Measurements from ENCODE around the gene SPATA45.

Gene SPATA45

DNA sequence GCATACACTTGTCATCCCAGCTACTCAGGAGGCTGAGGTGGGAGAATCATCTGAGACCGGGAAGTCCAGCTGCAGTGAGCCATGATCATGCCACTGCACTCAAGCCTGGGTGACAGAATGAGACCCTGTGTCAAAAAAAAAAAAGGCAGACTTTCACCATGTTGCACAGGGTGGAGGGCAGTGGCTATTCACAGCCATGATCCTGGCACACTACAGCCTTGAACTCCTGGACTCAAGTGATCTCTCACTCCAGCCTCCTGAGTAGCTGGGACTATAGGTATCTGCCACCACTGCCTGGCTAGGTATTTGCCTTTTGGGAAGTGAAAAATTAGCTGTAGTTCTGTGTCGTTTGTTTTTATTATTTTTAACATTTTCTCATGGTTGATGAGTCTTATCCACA is 19.1 kb downstream of the SPATA45 start:
- DNase-seq (ENCODE audit: low read depth), result no peak
- H3K4me3 ChIP-seq (ENCODE audit: low read depth, low read length), result no peak overlapping the region
- TF ChIP-seq, protein P1, sequence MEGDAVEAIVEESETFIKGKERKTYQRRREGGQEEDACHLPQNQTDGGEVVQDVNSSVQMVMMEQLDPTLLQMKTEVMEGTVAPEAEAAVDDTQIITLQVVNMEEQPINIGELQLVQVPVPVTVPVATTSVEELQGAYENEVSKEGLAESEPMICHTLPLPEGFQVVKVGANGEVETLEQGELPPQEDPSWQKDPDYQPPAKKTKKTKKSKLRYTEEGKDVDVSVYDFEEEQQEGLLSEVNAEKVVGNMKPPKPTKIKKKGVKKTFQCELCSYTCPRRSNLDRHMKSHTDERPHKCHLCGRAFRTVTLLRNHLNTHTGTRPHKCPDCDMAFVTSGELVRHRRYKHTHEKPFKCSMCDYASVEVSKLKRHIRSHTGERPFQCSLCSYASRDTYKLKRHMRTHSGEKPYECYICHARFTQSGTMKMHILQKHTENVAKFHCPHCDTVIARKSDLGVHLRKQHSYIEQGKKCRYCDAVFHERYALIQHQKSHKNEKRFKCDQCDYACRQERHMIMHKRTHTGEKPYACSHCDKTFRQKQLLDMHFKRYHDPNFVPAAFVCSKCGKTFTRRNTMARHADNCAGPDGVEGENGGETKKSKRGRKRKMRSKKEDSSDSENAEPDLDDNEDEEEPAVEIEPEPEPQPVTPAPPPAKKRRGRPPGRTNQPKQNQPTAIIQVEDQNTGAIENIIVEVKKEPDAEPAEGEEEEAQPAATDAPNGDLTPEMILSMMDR (conservative IDR thresholded peaks at IDR 0.05; ENCODE audit: low read depth, low read length), result no peak

GRCh38 chr1:212827831-212828278 is 19.6 kb downstream of the SPATA45 start:
- no peak overlapping the region for H3K4me3 ChIP-seq (ENCODE audit: low read depth, low read length)
- TF ChIP-seq, protein P1 (conservative IDR thresholded peaks at IDR 0.05; ENCODE audit: low read depth, low read length), result no peak
- DNase-seq (ENCODE audit: low read depth), result no peak

DNA sequence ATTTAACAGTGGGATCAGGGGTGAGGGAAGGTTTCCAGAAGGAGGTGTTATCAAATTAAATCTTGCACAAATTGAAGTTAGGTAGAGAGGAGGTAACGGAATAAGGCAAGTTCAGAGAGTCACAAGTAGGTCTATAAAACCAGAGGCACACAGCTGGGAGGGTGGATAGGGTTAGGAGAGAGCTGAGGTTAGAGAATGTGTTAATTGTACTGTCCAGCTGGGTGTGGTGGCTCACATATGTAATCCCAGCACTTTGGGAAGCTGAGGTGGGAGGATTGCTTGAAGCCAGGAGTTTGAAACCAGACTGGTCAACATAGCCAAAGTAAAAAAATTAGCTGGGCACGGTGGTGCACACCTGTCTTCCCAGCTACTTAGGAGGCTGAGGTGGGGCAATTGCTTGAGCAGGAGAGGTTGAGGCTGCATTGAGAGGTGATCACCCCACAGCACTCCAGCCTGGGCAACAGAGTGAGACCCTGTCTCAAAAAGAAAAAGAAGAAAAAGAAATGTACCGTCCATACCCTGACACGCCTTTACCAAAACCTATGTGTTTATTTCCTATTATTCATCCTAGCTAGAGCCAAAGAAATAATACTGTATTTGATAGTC is 20.2 kb downstream of the SPATA45 start:
- TF ChIP-seq, protein P1 (conservative IDR thresholded peaks at IDR 0.05; ENCODE audit: low read depth, low read length), result no peak
- no peak for DNase-seq (ENCODE audit: low read depth)
- no peak overlapping the region for H3K4me3 ChIP-seq (ENCODE audit: low read depth, low read length)

GRCh38 chr1:212825798-212826452 is 21.5 kb downstream of the SPATA45 start:
- no peak for DNase-seq (ENCODE audit: low read depth)
- TF ChIP-seq, protein P1 (conservative IDR thresholded peaks at IDR 0.05; ENCODE audit: low read depth, low read length), result no peak
- no peak overlapping the region for H3K4me3 ChIP-seq (ENCODE audit: low read depth, low read length)

DNA sequence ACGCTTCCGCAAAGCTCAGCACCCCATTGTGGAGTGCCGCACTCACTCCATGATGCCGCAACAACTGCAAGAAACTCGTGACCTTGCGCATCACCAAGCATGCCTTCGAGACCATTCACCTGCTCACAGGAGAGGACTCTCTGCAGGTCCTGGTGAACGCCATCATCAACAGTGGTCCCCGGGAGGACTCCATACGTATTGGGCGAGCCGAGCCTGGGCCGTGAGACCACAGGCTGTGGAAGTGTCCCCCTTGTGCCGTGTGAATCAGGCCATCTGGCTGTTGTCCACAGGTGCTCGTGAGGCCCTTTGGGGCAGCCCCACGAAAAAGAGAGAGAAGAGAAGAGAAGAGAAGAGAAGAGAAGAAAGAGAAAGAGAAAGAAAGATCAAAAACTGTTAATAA is 23.2 kb downstream of the SPATA45 start:
- no peak for DNase-seq (ENCODE audit: low read depth)
- TF ChIP-seq, protein P1 (conservative IDR thresholded peaks at IDR 0.05; ENCODE audit: low read depth, low read length), result no peak
- H3K4me3 ChIP-seq (ENCODE audit: low read depth, low read length), result no peak overlapping the region

GRCh38 chr1:212822956-212823355 is 24.5 kb downstream of the SPATA45 start:
- H3K4me3 ChIP-seq (ENCODE audit: low read depth, low read length), result no peak overlapping the region
- TF ChIP-seq, protein P1 (conservative IDR thresholded peaks at IDR 0.05; ENCODE audit: low read depth, low read length), result no peak
- no peak for DNase-seq (ENCODE audit: low read depth)

DNA sequence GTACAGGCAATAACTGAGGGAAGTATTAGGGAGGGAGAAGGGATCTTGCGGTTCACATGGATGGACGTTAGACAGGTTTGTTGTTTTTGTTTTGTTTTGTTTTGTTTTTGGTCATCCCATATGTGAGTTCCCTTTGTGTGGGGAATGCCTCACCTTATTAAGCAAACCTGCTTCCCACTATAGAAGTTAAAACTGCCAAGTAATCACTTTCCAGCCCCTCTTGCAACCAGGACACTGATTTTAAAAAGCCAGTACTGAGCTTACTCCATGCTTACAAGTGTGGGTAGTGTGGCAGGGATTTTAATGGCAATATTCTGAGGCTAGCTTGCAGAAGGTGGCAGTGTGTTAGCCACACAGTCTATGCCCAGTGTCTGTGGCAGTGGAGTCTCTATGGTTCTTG is 26.5 kb downstream of the SPATA45 start:
- no peak for DNase-seq (ENCODE audit: low read depth)
- H3K4me3 ChIP-seq (ENCODE audit: low read depth, low read length), result no peak overlapping the region
- TF ChIP-seq, protein P1 (conservative IDR thresholded peaks at IDR 0.05; ENCODE audit: low read depth, low read length), result no peak

Data from choroid plexus epithelial cell (primary cell).